HG03521 (cell line): ENCODE results near the gene MYT1.

Experiments
- ATAC-seq: cut with Tn5 transposase; IDR thresholded peaks from one replicate; pipeline ENCODE4 v1.9.1; 2021; ENCODE audit warnings: mild to moderate bottlenecking, moderate library complexity; ENCODE audit not compliant: unreplicated experiment

MYT1 gene

GRCh38 chr20:64139199-64140060 is 24.8 kb upstream of the MYT1 start:
- ATAC-seq: no peak

DNA sequence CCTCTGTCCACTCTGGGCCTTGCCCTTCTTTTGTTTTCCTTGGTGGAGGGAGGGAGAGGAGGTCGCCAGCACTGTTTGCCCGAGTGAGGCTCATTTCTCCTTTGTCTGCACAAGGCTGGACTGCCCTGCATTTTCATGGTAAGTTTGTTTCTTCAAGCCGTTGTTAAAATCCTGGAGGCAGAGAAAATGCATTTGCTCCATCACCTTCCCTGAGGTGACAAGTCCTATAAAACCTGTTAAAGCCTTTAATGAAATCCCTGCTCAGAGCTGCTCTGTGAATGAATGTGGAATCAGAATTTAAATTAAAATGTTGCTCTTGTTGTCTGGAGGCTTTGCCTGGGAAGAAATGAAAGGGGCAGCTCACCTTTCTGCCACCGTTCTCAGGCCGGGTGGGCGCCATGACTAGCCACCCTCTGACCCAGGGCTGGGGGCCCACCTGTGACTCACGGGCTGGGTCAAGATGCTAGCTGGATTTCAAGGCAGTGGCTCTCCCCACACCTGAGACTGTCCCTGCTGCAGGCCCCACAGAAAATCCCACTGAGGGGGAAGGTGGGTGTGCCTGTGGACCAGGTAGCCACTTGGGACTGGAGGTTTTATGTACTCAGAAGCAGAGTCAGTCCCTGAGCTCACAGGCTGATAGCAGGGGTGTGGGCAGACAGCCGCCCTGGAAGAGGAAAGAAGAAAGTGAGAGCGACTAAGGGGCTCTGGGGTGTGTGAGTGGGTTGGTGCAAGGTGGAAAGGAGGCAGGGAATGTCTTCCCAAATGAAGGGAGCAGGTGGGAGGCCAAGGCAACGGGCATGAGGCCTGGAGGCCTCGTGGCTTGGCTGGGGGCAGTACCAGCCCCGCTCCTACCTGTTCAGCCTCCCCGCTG is 24.0 kb upstream of the MYT1 start:
- no peak for ATAC-seq

DNA sequence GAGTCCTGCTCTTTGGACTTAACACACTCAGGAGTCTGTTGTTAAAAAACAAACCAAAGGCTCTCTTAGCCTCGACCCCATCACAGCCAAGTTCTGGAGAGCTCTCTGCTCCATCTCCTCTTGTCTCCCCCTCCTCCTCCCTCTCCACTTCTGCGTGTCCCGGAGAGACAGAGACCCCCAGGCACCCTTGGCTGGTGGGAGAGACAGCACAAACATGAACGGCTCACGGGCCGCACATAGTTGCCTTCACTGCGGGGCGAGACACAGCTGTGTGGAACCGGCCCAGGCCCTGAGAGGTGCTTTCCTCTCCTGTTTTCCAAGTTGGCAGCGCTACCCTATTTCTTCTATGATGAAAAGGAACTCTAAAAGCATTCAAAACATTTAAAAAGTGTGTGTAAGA is 23.3 kb upstream of the MYT1 start:
- ATAC-seq: no peak

DNA sequence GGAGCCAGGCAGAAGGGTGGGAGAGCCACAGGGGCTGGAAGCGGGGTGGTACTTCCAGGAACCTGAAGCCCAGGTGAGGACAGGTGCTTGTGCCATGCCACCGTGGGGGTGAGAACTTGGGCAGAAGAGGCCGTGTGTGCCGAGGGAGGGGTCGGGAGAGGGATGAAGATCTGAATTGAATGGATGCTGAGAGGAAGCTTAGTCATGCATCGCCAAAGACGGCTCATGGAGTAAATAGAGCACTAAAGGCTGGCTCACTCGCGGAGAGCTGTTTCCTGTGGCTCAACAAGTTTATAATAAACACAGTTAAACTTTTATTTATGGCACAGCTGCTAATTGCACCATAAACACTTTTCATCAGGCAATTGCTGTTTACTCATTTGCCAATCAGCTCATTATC is 21.7 kb upstream of the MYT1 start:
- ATAC-seq: no peak

DNA sequence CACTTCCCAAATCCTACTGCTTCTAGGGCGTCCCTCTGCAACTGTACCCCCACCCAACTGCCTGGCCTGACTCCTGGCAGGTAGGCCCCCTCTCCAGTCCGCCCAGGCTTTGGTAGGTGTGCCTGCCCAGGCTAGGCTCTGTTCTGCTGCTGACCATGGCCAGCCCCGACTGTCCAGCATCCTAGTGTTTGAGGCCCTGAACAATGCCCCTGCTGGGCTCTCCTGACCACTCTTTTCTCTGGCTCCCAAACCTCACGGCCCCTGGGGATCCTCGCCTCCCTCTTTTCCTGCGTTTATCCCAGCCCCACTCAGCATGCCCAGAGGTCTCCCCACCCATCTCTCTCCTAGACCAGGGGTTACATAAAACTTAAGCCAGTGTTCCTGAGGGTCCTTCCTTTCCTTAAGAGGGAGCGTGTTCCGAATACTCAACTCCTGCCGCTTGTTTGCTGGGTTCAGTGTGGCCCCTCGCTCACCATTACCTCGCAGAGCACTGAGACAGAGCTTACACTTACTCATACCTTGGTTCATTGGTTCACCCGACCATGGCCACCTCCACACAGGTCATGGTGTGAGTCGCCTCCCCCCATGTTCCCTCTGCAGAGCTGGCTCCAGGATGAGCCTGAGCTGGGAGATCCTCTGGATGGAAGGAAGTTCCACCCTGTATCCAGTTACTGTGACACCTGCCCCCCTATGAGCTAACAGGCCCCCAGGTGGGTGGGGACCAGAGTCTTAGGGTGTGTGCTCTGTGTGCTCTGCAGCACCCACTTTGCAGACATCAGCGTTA is 21.0 kb upstream of the MYT1 start:
- ATAC-seq: no peak

DNA sequence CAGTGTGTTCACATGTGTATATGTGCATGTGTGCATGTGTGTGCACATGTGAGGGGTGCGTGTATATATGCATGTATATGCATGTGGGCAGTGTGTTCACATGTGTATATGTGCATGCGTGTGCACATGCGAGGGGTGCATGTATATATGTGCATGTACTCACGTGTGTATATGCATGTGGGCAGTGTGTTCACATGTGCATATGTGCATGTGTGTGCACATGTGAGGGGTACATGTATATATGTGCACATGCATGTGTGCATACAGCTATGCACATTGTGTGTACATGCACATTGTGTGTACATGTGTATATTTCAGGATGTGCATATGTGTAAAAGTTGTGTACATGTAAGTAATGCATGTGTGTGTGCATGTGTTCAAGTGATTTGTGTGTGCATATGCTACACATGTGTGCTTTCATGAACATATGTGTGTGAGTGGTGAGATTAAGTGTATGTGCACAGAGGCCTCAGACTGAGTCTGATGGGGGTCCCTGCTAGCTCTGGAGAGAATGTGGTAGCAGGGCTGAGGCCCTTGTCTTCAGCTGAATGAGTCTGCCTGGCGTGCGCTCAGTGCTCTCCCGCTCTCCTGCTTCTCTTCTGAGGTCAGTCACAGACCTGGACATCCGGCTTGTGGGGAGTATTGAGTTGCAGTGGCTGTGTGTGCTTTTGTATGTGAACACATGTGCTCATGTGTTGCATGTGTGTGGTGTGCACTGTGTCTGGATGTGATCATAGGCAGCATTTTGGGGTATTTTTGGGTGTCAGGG is 19.9 kb upstream of the MYT1 start:
- no peak for ATAC-seq

GRCh38 chr20:64145458-64146300 is 18.6 kb upstream of the MYT1 start:
- no peak for ATAC-seq

DNA sequence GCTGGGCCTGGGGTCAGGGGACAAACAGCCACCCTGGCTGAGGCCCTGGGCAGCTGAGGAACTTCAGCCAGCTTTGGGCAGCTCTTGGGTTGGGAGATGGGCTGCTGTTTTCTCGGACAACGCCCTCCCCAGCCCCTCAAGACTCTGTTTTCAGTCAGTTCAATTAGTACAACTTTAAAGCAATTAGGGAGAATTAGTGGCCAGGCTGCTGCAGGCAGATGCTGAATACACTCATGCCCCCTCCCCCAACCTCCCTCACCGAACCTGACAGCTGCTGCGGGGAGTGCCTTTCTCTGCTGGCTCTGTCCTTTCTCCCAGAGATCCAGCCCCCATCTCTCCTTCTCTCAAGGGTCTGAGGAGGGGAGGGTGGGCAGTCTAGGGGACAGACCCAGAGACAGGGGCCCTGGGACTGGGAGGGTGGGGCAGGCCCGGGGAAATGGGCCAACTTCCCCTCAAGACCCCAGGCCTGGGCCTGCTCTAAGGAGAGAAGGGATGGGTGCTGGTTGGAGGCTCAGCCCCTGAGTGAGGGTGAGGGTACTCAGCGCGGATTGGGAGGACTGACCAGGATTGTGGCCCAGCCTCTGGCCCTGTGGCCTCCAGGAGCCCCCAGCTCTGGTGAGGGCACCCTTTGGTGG is 17.8 kb upstream of the MYT1 start:
- ATAC-seq: no peak

GRCh38 chr20:64146936-64147477 is 17.2 kb upstream of the MYT1 start:
- no peak for ATAC-seq

- no peak for ATAC-seq
These were observed 15.7 kb upstream of the MYT1 start for GRCh38 chr20:64148581-64148980.

GRCh38 chr20:64149141-64149540 is 15.1 kb upstream of the MYT1 start:
- ATAC-seq: no peak

- ATAC-seq: no peak
These were observed 14.3 kb upstream of the MYT1 start for GRCh38 chr20:64149809-64150560.

- ATAC-seq: no peak
These were observed 13.3 kb upstream of the MYT1 start for GRCh38 chr20:64150756-64151632.

- ATAC-seq: no peak
These were observed 12.4 kb upstream of the MYT1 start for GRCh38 chr20:64151633-64152530.

- no peak for ATAC-seq
These were observed 11.3 kb upstream of the MYT1 start for GRCh38 chr20:64152906-64153305.

DNA sequence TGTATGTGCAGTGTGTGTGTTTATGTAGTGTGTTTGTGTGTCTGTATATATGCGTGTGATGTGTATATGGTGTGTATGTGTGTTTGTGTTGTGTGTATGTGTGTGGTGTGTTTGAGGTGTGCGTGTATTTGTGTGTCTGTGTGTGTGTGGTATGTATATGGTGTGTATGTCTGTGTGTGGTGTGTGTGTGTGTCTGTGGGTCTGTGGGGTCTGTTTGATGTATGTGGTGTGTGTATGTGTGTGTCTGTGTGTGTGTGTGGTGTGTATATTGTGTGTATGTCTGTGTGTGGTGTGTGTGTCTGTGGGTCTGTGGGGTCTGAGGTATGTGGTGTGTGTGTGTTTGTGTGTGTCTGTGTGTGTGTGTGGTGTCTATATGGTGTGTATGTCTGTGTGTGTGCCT is 10.8 kb upstream of the MYT1 start:
- ATAC-seq: no peak
